Measurements from ENCODE around the gene NHLRC4. TPM values are rescaled to one million over a fixed set of nuclear protein-coding genes. Genes with fewer than 3 reads are reported as not detected.

The NHLRC4 gene
- total and polyA plus RNA-seq, 2 of the 4 experiments (the other 2 are of a cell fraction), result 0.72 to 0.84 TPM

DNA sequence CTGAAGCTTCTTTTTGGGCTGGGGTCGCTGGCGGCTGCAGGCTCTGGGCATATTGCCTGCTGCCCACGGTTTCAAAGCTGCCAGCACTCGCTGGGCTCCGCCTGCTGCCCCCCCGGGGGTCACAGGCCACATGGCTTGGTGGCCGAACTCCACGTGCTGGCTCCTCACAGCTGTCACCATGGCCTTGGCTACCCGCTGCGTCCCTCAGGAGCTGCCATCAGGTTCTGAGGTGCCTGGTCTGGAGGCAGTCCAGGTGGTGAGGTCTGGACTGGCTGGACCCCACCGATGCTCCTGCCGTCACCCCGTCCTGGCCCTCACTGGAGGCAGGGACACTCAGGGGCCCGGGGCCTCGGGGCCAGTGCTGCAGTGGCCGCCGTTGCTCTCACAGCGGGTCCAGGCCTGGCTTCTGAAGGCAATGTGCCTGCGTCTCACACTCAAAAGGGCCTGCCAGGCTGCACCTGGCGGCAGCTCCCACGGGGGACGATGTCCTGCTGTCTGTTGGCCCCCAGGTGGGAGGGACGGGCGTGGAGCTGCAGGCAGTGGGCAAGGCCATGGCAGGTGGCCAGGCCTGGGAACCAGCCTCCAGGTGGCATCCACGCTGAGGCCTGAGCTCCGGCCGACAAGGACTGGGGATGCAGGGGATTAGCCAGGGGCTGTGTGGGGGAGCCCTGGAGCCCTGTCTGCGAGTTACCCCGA lies 26.0 kb upstream of the NHLRC4 start:
- H2BK20ac ChIP-seq (ENCODE audit: low read depth, low read length), result no peak overlapping the region
- DNase-seq (no peak), ATAC-seq (ENCODE audit: low read depth) (no peak)
- peaks cover 4% of the 10 kb centered on the region; the same call in 1 of the 2 replicates for H3K9me1 ChIP-seq (ENCODE audit: insufficient read depth, low read length)
- TF ChIP-seq RFX5 (IDR thresholded peaks at IDR 0.05; ENCODE audit: low read depth, low read length) (no peak), MAFK (IDR thresholded peaks at IDR 0.05; ENCODE audit: low read depth, low read length) (no peak), BHLHE40 (IDR thresholded peaks at IDR 0.05; ENCODE audit: low read depth, low read length) (no peak), POLR2A (IDR thresholded peaks at IDR 0.05; ENCODE audit: low read depth, low read length) (no peak), CEBPB (IDR thresholded peaks at IDR 0.05; ENCODE audit: low read depth, low read length) (no peak), MXI1 (IDR thresholded peaks at IDR 0.05; ENCODE audit: borderline replicate concordance, low read depth, low read length) (no peak), RAD21 (IDR thresholded peaks at IDR 0.05; ENCODE audit: low read length) (no peak), SMC3 (IDR thresholded peaks at IDR 0.05; ENCODE audit: low read depth, low read length) (no peak), MAZ (IDR thresholded peaks at IDR 0.05; ENCODE audit: borderline replicate concordance, low read depth, low read length) (no peak)
- TF ChIP-seq, protein P1, sequence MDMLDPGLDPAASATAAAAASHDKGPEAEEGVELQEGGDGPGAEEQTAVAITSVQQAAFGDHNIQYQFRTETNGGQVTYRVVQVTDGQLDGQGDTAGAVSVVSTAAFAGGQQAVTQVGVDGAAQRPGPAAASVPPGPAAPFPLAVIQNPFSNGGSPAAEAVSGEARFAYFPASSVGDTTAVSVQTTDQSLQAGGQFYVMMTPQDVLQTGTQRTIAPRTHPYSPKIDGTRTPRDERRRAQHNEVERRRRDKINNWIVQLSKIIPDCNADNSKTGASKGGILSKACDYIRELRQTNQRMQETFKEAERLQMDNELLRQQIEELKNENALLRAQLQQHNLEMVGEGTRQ (IDR thresholded peaks at IDR 0.05; ENCODE audit: low read depth, low read length), result no peak
- TF ChIP-seq, protein P2, sequence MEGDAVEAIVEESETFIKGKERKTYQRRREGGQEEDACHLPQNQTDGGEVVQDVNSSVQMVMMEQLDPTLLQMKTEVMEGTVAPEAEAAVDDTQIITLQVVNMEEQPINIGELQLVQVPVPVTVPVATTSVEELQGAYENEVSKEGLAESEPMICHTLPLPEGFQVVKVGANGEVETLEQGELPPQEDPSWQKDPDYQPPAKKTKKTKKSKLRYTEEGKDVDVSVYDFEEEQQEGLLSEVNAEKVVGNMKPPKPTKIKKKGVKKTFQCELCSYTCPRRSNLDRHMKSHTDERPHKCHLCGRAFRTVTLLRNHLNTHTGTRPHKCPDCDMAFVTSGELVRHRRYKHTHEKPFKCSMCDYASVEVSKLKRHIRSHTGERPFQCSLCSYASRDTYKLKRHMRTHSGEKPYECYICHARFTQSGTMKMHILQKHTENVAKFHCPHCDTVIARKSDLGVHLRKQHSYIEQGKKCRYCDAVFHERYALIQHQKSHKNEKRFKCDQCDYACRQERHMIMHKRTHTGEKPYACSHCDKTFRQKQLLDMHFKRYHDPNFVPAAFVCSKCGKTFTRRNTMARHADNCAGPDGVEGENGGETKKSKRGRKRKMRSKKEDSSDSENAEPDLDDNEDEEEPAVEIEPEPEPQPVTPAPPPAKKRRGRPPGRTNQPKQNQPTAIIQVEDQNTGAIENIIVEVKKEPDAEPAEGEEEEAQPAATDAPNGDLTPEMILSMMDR (conservative IDR thresholded peaks at IDR 0.05; ENCODE audit: low read depth, low read length), result no peak
- TF ChIP-seq, protein P3, sequence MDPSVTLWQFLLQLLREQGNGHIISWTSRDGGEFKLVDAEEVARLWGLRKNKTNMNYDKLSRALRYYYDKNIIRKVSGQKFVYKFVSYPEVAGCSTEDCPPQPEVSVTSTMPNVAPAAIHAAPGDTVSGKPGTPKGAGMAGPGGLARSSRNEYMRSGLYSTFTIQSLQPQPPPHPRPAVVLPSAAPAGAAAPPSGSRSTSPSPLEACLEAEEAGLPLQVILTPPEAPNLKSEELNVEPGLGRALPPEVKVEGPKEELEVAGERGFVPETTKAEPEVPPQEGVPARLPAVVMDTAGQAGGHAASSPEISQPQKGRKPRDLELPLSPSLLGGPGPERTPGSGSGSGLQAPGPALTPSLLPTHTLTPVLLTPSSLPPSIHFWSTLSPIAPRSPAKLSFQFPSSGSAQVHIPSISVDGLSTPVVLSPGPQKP (IDR thresholded peaks at IDR 0.05; ENCODE audit: borderline replicate concordance, low read depth, low read length), result no peak
- peaks cover 65% of the 10 kb centered on the region for H4K20me1 ChIP-seq (ENCODE audit: insufficient read depth, low read length)
- intact Hi-C loops (cut with micrococcal nuclease) (no loop called here), dilution Hi-C loops (cut with HindIII; ENCODE audit: low sequenced_read_pairs, unreplicated experiment) (no loop called here), in situ Hi-C loops (cut with MboI; ENCODE audit: low sequenced_read_pairs) (no loop called here)
- no peak overlapping the region for H3K9ac ChIP-seq (ENCODE audit: low read depth, low read length)
- H3K79me1 ChIP-seq (ENCODE audit: low read depth in 1 of 2, low read length in 2 of 2), result peaks cover 17 to 64% of the 10 kb centered on the region in 2 experiments
- no peak overlapping the region for H3K27ac ChIP-seq (ENCODE audit: insufficient read depth, low read length)
- peak overlapping the region; percentile 49; the same call in 1 of the 2 replicates for H2AK5ac ChIP-seq (ENCODE audit: low read depth, low read length)
- H3K4me3 ChIP-seq (ENCODE audit: insufficient read depth, low read depth, low read length), result no peak overlapping the region
- peak overlapping the region; percentile 23 for H2AFZ ChIP-seq (replicated peaks; ENCODE audit: low read length, poor library complexity)
- no peak overlapping the region for H3K18ac ChIP-seq (ENCODE audit: low read depth, low read length)
- H3K4me2 ChIP-seq (ENCODE audit: low read depth, low read length), result no peak overlapping the region
- no peak overlapping the region for H4K91ac ChIP-seq (ENCODE audit: insufficient read depth, low read depth, low read length)
- H3K36me3 ChIP-seq (ENCODE audit: control insufficient read depth, insufficient read depth, low read length), result peaks cover 15% of the 10 kb centered on the region
- no peak overlapping the region for H4K5ac ChIP-seq (ENCODE audit: low read depth, low read length)
- ChIA-PET CTCF (interaction anchor here (0.6 kb wide), 2 partner anchors 36 to 152 kb away, joined by 3 read pairs; no protein-coding TSS in a partner anchor), POLR2A (ENCODE audit: unreplicated experiment) (no interaction called here)
- no peak overlapping the region for H4K8ac ChIP-seq (ENCODE audit: low read depth in 2 of 2, low read length in 2 of 2)
- no peak overlapping the region; the same call in 2 of the 3 replicates for H2BK15ac ChIP-seq (ENCODE audit: low read depth, low read length)
- peak overlapping the region; percentile 24; the same call in 1 of the 2 replicates for H2BK120ac ChIP-seq (ENCODE audit: low read depth, low read length)
- peak overlapping the region; percentile 72 for H2AK9ac ChIP-seq (replicated peaks; ENCODE audit: low read depth, low read length, poor library complexity)
- no TSS peak for BruUV-seq (replicated peaks)
- no peaks in the 10 kb centered on the region for H3K27me3 ChIP-seq (ENCODE audit: control insufficient read depth, insufficient read depth, low read length)
- no peaks in the 10 kb centered on the region for H3K9me3 ChIP-seq (ENCODE audit: control insufficient read depth, insufficient read depth, low read length)
- WGBS, 2 experiments (ENCODE audit: extremely low coverage in 2 of 2, insufficient read length in 1 of 2), result 93% methylated on average over 15 of the region's 29 CpGs; no CpG with 5 or more reads in 1 of the 2 experiments
- no peak overlapping the region for H3K56ac ChIP-seq (ENCODE audit: extremely low read depth, insufficient read depth, low read length)
- no peak overlapping the region for H3K14ac ChIP-seq (replicated peaks; ENCODE audit: low read depth, low read length)
- H2BK5ac ChIP-seq (ENCODE audit: low read depth, low read length, poor library complexity, severe bottlenecking), result peak overlapping the region; percentile 45
- H3K4ac ChIP-seq (ENCODE audit: low read depth, low read length), result 0 out of 2 replicates have a peak overlapping the region, but pooled peaks have one; percentile 28
- H3K4me1 ChIP-seq (ENCODE audit: control insufficient read depth, insufficient read depth, low read length), result peaks cover 15% of the 10 kb centered on the region
- H3K23ac ChIP-seq (ENCODE audit: low read depth, low read length), result no peak overlapping the region
